A549 (cell line): ENCODE data around the gene NTRK2. TPM values are rescaled to one million over a fixed set of nuclear protein-coding genes. Genes with fewer than 3 reads are reported as not detected.

Experiments
- ATAC-seq, 2 experiments: fragments of 200-7000 bp in 1 of 2; fragments of >200 bp in 1 of 2; cut with Nextera tagmentation in 1 of 2; cut with Tn5 transposase in 1 of 2; 3 replicates each; pipeline versions ENCODE4 v1.8.0 to v1.9.1; 2018 to 2020; ENCODE audit warnings: mild to moderate bottlenecking in 1 of 2, moderate library complexity in 1 of 2
- CTCF ChIA-PET: fragments of 300-600 bp; sonication (Branson Sonifier 250); formaldehyde crosslinking; extraction: SDS; loops from one replicate; lab custom pipeline; 2021; ENCODE audit warnings: antibody characterized with exemption, inconsistent platforms; lab: Yijun Ruan, JAX
- POLR2A ChIA-PET: fragments of 350-600 bp; formaldehyde crosslinking; extraction: SDS; loops from one replicate; lab custom pipeline; 2021; ENCODE audit warnings: antibody characterized with exemption, inconsistent platforms; lab: Yijun Ruan, JAX
- DNase-seq, 2 experiments: peaks; one replicate each; pipeline versions ENCODE4 v3.0.0 to v3.0.0-alpha.2; 2011 to 2016; ENCODE audit warnings: low read depth in 1 of 2, low spot score in 1 of 2
- FAIRE-seq: peaks from 2 replicates; lab custom pipeline; 2011; peaks lifted over from hg19 to GRCh38; lab: Jason Lieb, UNC
- H3K27ac ChIP-seq, 2 experiments: fragments of >200 bp; sonication (Bioruptor Twin); formaldehyde crosslinking; 3 replicates each; pipeline ENCODE4 v1.5.1; 2016 to 2017
- H3K4me1 ChIP-seq: fragments of >200 bp; sonication (Bioruptor Twin); formaldehyde crosslinking; 3 replicates; pipeline ENCODE4 v1.6.1; 2016
- H3K4me2 ChIP-seq: fragments of >200 bp; sonication (Bioruptor Twin); formaldehyde crosslinking; 3 replicates; pipeline ENCODE4 v1.6.1; 2016
- H3K4me3 ChIP-seq: fragments of >200 bp; sonication (Bioruptor Twin); formaldehyde crosslinking; 3 replicates; pipeline ENCODE4 v1.5.1; 2016
- H3K9me3 ChIP-seq: fragments of >200 bp; sonication (Bioruptor Twin); formaldehyde crosslinking; 3 replicates; pipeline ENCODE4 v1.6.1; 2016
- BHLHE40 ChIP-seq: IDR thresholded peaks from 2 replicates; pipeline ENCODE4 v1.6.1; 2012; ENCODE audit warnings: low read depth, low read length, inconsistent platforms
- CEBPB ChIP-seq, 2 experiments: fragments of >200 bp in 1 of 2; sonication (Bioruptor Twin) in 1 of 2; formaldehyde crosslinking in 1 of 2; IDR thresholded peaks; 2 replicates each; pipeline ENCODE4 v1.6.1; 2012 to 2016
- CHD2 ChIP-seq: fragments of 150-350 bp; IDR thresholded peaks from 2 replicates; pipeline ENCODE4 v1.6.1; 2014; ENCODE audit warnings: low read length; ENCODE audit not compliant: partially characterized antibody
- EHF ChIP-seq: fragments of 250-450 bp; sonication (Bioruptor Pico); IDR thresholded peaks from 2 replicates; pipeline ENCODE4 v1.5.0; 2020; ENCODE audit warnings: mild to moderate bottlenecking
- ELK1 ChIP-seq: fragments of 150-350 bp; IDR thresholded peaks from 2 replicates; pipeline ENCODE4 v1.6.1; 2014; ENCODE audit warnings: low read depth, mild to moderate bottlenecking, low read length
- EP300 ChIP-seq, 2 experiments: fragments of >200 bp; sonication (Bioruptor Twin); formaldehyde crosslinking; IDR thresholded peaks; 2 replicates in 1 of 2; 3 replicates in 1 of 2; pipeline ENCODE4 v1.6.1; 2016 to 2017
- FOSL2 ChIP-seq, 2 experiments: fragments of 450-650 bp in 1 of 2; fragments of >200 bp in 1 of 2; sonication (Bioruptor Twin) in 1 of 2; formaldehyde crosslinking; IDR thresholded peaks; 2 replicates each; pipeline versions ENCODE4 v1.5.0 to v1.6.1; 2016 to 2020; ENCODE audit warnings: mild to moderate bottlenecking in 1 of 2, moderate library complexity in 1 of 2
- HEYL ChIP-seq: fragments of 250-450 bp; sonication (Bioruptor Pico); IDR thresholded peaks from 2 replicates; pipeline ENCODE4 v1.8.0; 2021; ENCODE audit warnings: mild to moderate bottlenecking, moderate library complexity
- HMGXB4 ChIP-seq: fragments of 250-450 bp; sonication (Bioruptor Pico); IDR thresholded peaks from 2 replicates; pipeline ENCODE4 v1.5.0; 2021; ENCODE audit warnings: mild to moderate bottlenecking, moderate library complexity, borderline replicate concordance
- HOXB13 ChIP-seq: fragments of 250-450 bp; sonication (Bioruptor Pico); IDR thresholded peaks from 2 replicates; pipeline ENCODE4 v1.5.0; 2020; ENCODE audit warnings: low read depth, mild to moderate bottlenecking, moderate library complexity
- HOXB5 ChIP-seq: fragments of 250-450 bp; sonication (Bioruptor Pico); IDR thresholded peaks from 2 replicates; pipeline ENCODE4 v1.5.0; 2020; ENCODE audit warnings: mild to moderate bottlenecking, moderate library complexity
- JUN ChIP-seq, 2 experiments: fragments of >200 bp; sonication (Bioruptor Twin); formaldehyde crosslinking; IDR thresholded peaks; 2 replicates in 1 of 2; 3 replicates in 1 of 2; pipeline ENCODE4 v1.6.1; 2016 to 2017
- KDM1A ChIP-seq: fragments of 200-600 bp; sonication (generic); IDR thresholded peaks from 2 replicates; pipeline ENCODE4 v1.6.1; 2016; ENCODE audit warnings: low read depth, mild to moderate bottlenecking
- MAFK ChIP-seq: fragments of 450-650 bp; IDR thresholded peaks from 2 replicates; pipeline ENCODE4 v1.6.1; 2014; ENCODE audit not compliant: partially characterized antibody
- MYC ChIP-seq: IDR thresholded peaks from 2 replicates; pipeline ENCODE4 v1.6.1; 2012; ENCODE audit warnings: mild to moderate bottlenecking, inconsistent platforms, low read length, improper control_type of control experiment, borderline replicate concordance
- NFE2L2 ChIP-seq: fragments of 150-350 bp; conservative IDR thresholded peaks from 2 replicates; pipeline ENCODE4 v1.6.1; 2014; ENCODE audit warnings: low read length
- NPAS2 ChIP-seq: fragments of 250-450 bp; sonication (Bioruptor Pico); IDR thresholded peaks from 2 replicates; pipeline ENCODE4 v1.8.0; 2022; ENCODE audit warnings: mild to moderate bottlenecking, moderate library complexity, borderline replicate concordance
- PBX3 ChIP-seq: IDR thresholded peaks from 2 replicates; pipeline ENCODE4 v1.6.1; 2012
- PHF8 ChIP-seq: fragments of 200-600 bp; sonication (generic); IDR thresholded peaks from 2 replicates; pipeline ENCODE4 v1.6.1; 2016; ENCODE audit warnings: low read depth, mild to moderate bottlenecking, antibody characterized with exemption, moderate library complexity, borderline replicate concordance
- POLR2A ChIP-seq: IDR thresholded peaks from 2 replicates; pipeline ENCODE4 v1.6.1; 2012; ENCODE audit warnings: mild to moderate bottlenecking, low read length
- RAD21 ChIP-seq, 2 experiments: fragments of >200 bp in 1 of 2; sonication (Bioruptor Twin) in 1 of 2; formaldehyde crosslinking in 1 of 2; IDR thresholded peaks in 1 of 2; conservative IDR thresholded peaks in 1 of 2; 2 replicates in 1 of 2; 3 replicates in 1 of 2; pipeline ENCODE4 v1.6.1; 2012 to 2018; ENCODE audit warnings: inconsistent platforms in 1 of 2
- REST ChIP-seq: fragments of 200-600 bp; sonication (generic); IDR thresholded peaks from 2 replicates; pipeline ENCODE4 v1.6.1; 2016; ENCODE audit warnings: antibody characterized with exemption, mild to moderate bottlenecking, moderate library complexity
- SREBF2 ChIP-seq: fragments of 450-650 bp; IDR thresholded peaks from 2 replicates; pipeline ENCODE4 v1.6.1; 2014; ENCODE audit warnings: mild to moderate bottlenecking, moderate library complexity
- TFCP2L1 ChIP-seq: fragments of 250-450 bp; sonication (Bioruptor Pico); IDR thresholded peaks from 2 replicates; pipeline ENCODE4 v1.5.0; 2021; ENCODE audit warnings: mild to moderate bottlenecking
- ZFP36 ChIP-seq: fragments of 450-650 bp; IDR thresholded peaks from 2 replicates; pipeline ENCODE4 v1.6.1; 2014; ENCODE audit warnings: borderline replicate concordance; ENCODE audit not compliant: partially characterized antibody
- WGBS: methylation state at CpG from one replicate; pipeline ENCODE4 v1.1.6; 2017; ENCODE audit errors: missing lambda C conversion rate; 5-methylcytosine and 5-hydroxymethylcytosine counted together
- polyA plus RNA-seq, 4 experiments: library from polyadenylated mRNA; depleted of rRNA in 3 of 4; stranded (reverse); fragments of >200 nt; fragmentation: RNase III in 1 of 4; extraction: RNeasy Plus Mini Kit Qiagen cat#74134 plus additional on column Dnase treatment in 1 of 4; gene quantifications; 2 replicates in 3 of 4; 3 replicates in 1 of 4; pipeline ENCODE4 v1.2.3, GENCODE V29; 2011 to 2017
- TF ChIP-seq, protein P1 (sequence below): IDR thresholded peaks from 2 replicates; pipeline ENCODE4 v1.6.1; 2012; ENCODE audit warnings: low read depth, borderline replicate concordance
- TF ChIP-seq, protein P2 (sequence below): fragments of >200 bp; sonication (Bioruptor Twin); formaldehyde crosslinking; IDR thresholded peaks from 2 replicates; pipeline ENCODE4 v1.6.1; 2016

The NTRK2 gene
- polyA plus RNA-seq, 2 of the 4 experiments (the other 2 are of a cell fraction), result 0.03 TPM

DNA sequence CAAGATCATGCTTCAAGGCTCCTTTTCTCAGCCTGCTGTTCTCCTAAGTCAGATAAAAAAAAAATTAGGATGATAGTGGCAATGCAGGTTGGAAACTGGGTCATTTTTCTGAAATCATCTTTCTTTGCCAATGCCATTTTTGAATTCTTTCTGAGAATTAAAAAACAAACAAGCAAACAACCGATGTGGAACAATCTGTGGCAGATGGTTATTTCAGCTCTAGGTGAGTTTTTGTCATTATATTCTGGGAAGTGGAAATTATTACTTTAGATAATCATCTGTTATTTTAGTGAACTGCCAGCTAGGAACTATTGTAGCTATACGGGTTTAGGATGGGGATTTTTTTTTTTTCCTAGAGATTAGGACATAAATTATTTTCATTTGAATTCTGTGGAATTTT, 129.7 kb downstream of the NTRK2 start:
- TF ChIP-seq SREBF2 (no peak), HEYL (CRISPR knock-in tag) (no peak), KDM1A (no peak), MAFK (no peak), HMGXB4 (CRISPR knock-in tag) (no peak), EP300 (IDR thresholded peaks at IDR 0.05) (no peak), PHF8 (no peak), POLR2A (no peak), ZFP36 (no peak), HOXB13 (CRISPR knock-in tag) (no peak), TFCP2L1 (CRISPR knock-in tag) (no peak), PBX3 (no peak), RAD21 (conservative IDR thresholded peaks at IDR 0.05 in 1 of 2, IDR thresholded peaks at IDR 0.05 in 1 of 2) (no peak), CEBPB (IDR thresholded peaks at IDR 0.05) (no peak)
- TF ChIP-seq, protein P1, sequence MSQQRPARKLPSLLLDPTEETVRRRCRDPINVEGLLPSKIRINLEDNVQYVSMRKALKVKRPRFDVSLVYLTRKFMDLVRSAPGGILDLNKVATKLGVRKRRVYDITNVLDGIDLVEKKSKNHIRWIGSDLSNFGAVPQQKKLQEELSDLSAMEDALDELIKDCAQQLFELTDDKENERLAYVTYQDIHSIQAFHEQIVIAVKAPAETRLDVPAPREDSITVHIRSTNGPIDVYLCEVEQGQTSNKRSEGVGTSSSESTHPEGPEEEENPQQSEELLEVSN, result no peak
- CTCF ChIA-PET, result interaction anchor here (0.6 to 1.8 kb wide), 4 partner anchors 12 to 1403 kb away, joined by 3 to 4 read pairs (median 4); no protein-coding TSS in a partner anchor
- no peak for FAIRE-seq
- H3K4me3 ChIP-seq, result no peak overlapping the region
- H3K4me1 ChIP-seq, result no peaks in the 10 kb centered on the region
- no peak for ATAC-seq
- POLR2A ChIA-PET, result no interaction called here
- H3K27ac ChIP-seq, result no peak overlapping the region
- no peak overlapping the region for H3K4me2 ChIP-seq
- WGBS, result 31% methylated on average over 2 of the region's 2 CpGs
- H3K9me3 ChIP-seq, result no peaks in the 10 kb centered on the region
- DNase-seq, result no peak

DNA sequence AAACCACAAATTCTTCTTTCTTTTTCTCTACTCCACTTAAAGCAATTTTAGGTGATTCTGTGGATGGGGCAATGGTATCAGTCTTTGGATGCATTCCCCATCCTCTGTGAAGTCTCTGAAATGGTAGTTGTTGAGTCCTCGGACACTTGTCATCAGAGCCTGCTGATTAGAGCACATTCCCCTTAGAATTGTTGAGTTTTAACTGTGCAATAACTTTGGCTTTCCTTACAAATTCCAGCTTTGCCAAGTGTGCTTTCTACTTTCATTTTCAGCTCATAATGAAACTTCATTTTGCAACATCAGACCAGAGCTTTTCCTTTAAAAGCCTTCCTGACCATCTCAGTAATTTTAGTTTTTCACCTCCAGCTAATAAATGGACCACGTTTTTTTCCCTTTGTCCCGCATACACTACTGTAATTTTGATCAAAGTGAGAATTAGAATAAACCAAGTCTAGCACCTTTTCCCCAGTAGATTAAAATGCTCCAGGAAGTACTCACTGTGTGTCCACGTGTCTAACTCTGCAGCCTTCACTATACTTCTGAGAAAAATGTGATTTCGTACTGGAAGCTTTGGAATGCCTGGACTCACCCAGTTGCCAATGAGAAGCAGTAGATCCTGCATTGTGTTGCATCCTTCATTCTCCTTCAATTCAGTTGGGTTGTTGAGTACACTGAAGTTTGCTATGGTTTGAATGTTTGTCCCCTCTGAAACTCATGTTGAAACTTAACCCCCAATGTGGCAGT, 135.6 kb downstream of the NTRK2 start:
- ChIA-PET CTCF (no interaction called here), POLR2A (no interaction called here)
- no peaks in the 10 kb centered on the region for H3K4me1 ChIP-seq
- TF ChIP-seq JUN (IDR thresholded peaks at IDR 0.05), result no peak
- TF ChIP-seq EHF (CRISPR knock-in tag), result no peak
- TF ChIP-seq MYC, result no peak
- TF ChIP-seq SREBF2, result no peak
- TF ChIP-seq, protein P2, sequence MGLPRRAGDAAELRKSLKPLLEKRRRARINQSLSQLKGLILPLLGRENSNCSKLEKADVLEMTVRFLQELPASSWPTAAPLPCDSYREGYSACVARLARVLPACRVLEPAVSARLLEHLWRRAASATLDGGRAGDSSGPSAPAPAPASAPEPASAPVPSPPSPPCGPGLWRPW, result no peak
- no peak for TF ChIP-seq MAFK
- TF ChIP-seq CHD2, result no peak
- TF ChIP-seq REST, result no peak
- TF ChIP-seq NFE2L2, result no peak
- TF ChIP-seq ELK1, result no peak
- TF ChIP-seq HOXB5 (CRISPR knock-in tag), result no peak
- no peak for TF ChIP-seq BHLHE40
- no peak for TF ChIP-seq FOSL2 (IDR thresholded peaks at IDR 0.05)
- TF ChIP-seq FOSL2 (CRISPR knock-in tag; IDR thresholded peaks at IDR 0.05), result no peak
- TF ChIP-seq NPAS2, result no peak
- H3K4me3 ChIP-seq, result no peak overlapping the region
- FAIRE-seq (no peak), DNase-seq (no peak), ATAC-seq (no peak)
- no peak overlapping the region for H3K4me2 ChIP-seq
- no peak overlapping the region for H3K27ac ChIP-seq
- no peaks in the 10 kb centered on the region for H3K9me3 ChIP-seq
- WGBS, result 16% methylated on average over 5 of the region's 5 CpGs
